GM18508 (cell line): ENCODE results near the gene GDNF.
"Not testable (repeated sequence)": the region's sequence is repeated elsewhere in the genome, so short reads cannot be mapped to it uniquely, and the experiment has no call there.

Experiments
- ATAC-seq: cut with Tn5 transposase; IDR thresholded peaks from one replicate; pipeline ENCODE4 v1.9.1; 2021; ENCODE audit warnings: moderate number of reproducible peaks; ENCODE audit not compliant: insufficient read depth, unreplicated experiment

GDNF gene

GRCh38 chr5:37825334-37825915, 14.4 kb downstream of the GDNF start:
- ATAC-seq, result no peak

- no peak for ATAC-seq
These were observed 16.2 kb downstream of the GDNF start for GRCh38 chr5:37823433-37824152.

GRCh38 chr5:37816883-37817282, 23.0 kb downstream of the GDNF start:
- no peak for ATAC-seq

- no peak for ATAC-seq
These were observed 23.5 kb downstream of the GDNF start for GRCh38 chr5:37816331-37816730.

- no peak for ATAC-seq
These were observed 23.9 kb downstream of the GDNF start for GRCh38 chr5:37815913-37816312.

- no peak for ATAC-seq
These were observed 25.1 kb downstream of the GDNF start for GRCh38 chr5:37814699-37815098.

- ATAC-seq, result no peak
These were observed 27.5 kb downstream of the GDNF start for GRCh38 chr5:37812365-37812764.

GRCh38 chr5:37811866-37812265, 28.0 kb downstream of the GDNF start:
- no peak for ATAC-seq

- ATAC-seq, result no peak
These were observed 29.5 kb downstream of the GDNF start for GRCh38 chr5:37810311-37810710.

GRCh38 chr5:37808945-37809344, 30.9 kb downstream of the GDNF start:
- ATAC-seq, result no peak

- no peak for ATAC-seq
These were observed 32.1 kb downstream of the GDNF start for GRCh38 chr5:37807621-37808301.

- no peak for ATAC-seq
These were observed 32.8 kb downstream of the GDNF start for GRCh38 chr5:37807015-37807414.

GRCh38 chr5:37806476-37806875, 33.4 kb downstream of the GDNF start:
- no peak for ATAC-seq

GRCh38 chr5:37806016-37806415, 33.8 kb downstream of the GDNF start:
- no peak for ATAC-seq

GRCh38 chr5:37804401-37804800, 35.4 kb downstream of the GDNF start:
- no peak for ATAC-seq

- no peak for ATAC-seq
These were observed 36.4 kb downstream of the GDNF start for GRCh38 chr5:37803487-37803886.

- ATAC-seq, result no peak
These were observed 38.3 kb downstream of the GDNF start for GRCh38 chr5:37801521-37801920.

- ATAC-seq, result no peak
These were observed 39.9 kb downstream of the GDNF start for GRCh38 chr5:37799865-37800421.

GRCh38 chr5:37796435-37796834, 43.4 kb downstream of the GDNF start:
- ATAC-seq, result not testable (repeated sequence)

- not testable (repeated sequence) for ATAC-seq
These were observed 44.5 kb downstream of the GDNF start for GRCh38 chr5:37795292-37795691.

GRCh38 chr5:37792975-37793631, 46.7 kb downstream of the GDNF start:
- no peak for ATAC-seq
